ENCODE data around the gene CFAP53.
"Not testable (repeated sequence)": the region's sequence is repeated elsewhere in the genome, so short reads cannot be mapped to it uniquely, and the experiment has no call there.

Gene CFAP53

DNA sequence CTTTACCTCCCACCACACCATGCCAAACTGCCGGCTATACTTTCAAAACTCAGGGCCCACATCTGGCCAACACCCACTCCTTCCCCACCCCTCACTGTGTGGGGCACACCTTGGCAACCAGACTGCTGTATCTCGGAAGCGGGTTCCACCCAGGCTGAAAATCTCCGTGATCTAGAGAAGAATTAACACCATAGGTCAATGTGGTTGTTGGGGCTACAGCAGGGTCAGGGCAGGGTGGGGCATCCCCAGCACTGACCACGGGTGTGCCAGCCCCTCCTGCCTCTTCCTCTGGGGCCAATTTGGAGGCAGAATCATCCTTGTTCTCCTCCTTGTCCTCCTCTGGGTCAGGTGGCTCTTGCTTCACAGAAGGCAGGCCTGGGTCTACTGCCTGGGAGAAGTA lies 6.3 kb upstream of the CFAP53 start:
- no peak overlapping the region for H3K4me3 ChIP-seq (replicated peaks; ENCODE audit: low read depth, low read length)
- no peaks in the 10 kb centered on the region for H3K27me3 ChIP-seq (replicated peaks; ENCODE audit: control insufficient read depth, insufficient read depth, low read length)
- no peak for DNase-seq (ENCODE audit: extremely low read depth, insufficient read length)
- H3K36me3 ChIP-seq (ENCODE audit: control insufficient read depth, insufficient read depth, low read length): peaks cover 62% of the 10 kb centered on the region
- TF ChIP-seq, protein P1, sequence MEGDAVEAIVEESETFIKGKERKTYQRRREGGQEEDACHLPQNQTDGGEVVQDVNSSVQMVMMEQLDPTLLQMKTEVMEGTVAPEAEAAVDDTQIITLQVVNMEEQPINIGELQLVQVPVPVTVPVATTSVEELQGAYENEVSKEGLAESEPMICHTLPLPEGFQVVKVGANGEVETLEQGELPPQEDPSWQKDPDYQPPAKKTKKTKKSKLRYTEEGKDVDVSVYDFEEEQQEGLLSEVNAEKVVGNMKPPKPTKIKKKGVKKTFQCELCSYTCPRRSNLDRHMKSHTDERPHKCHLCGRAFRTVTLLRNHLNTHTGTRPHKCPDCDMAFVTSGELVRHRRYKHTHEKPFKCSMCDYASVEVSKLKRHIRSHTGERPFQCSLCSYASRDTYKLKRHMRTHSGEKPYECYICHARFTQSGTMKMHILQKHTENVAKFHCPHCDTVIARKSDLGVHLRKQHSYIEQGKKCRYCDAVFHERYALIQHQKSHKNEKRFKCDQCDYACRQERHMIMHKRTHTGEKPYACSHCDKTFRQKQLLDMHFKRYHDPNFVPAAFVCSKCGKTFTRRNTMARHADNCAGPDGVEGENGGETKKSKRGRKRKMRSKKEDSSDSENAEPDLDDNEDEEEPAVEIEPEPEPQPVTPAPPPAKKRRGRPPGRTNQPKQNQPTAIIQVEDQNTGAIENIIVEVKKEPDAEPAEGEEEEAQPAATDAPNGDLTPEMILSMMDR (IDR thresholded peaks at IDR 0.05; ENCODE audit: insufficient read depth, low read length, poor library complexity, severe bottlenecking): no peak

DNA sequence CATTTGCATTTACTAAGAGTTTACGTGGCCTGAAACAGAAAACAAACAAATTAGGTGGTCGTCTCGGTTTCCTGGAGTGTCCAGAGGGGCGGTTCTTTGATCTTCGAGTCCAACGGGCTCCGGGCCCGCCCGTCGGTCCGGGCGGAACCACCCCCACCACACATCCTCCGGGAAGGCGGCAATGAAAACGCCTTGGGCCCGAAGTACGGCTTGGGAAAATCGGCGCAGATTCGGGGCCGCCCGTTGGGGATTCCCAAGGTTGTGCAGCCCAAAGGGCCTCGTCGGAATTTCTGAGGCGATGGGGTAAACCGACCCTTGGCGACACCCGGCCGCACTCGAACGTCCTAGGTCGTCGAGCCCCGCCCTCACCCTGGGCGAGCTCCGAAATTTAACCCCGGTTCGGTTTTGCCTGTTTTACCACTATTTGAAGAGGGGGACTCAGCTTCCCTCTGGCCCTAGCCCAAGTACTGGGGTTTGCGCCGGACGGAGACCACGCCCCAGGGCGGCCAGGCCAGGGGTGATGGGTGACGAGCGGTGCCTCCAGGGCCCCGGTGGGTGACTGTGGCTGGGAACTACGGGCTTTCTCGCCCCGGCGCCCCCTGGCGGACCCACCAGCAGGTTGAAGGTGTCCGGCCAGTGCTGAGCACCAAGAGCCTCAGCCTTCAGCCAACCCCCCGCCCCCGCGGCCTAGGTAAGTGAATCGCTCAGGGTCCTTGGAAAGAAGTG lies 1.9 kb upstream of the CFAP53 start:
- Histone ChIP-seq H3K36me3 (ENCODE audit: control insufficient read depth, insufficient read depth, low read length) (peaks cover 24% of the 10 kb centered on the region), H3K27me3 (replicated peaks; ENCODE audit: control insufficient read depth, insufficient read depth, low read length) (no peaks in the 10 kb centered on the region), H3K4me3 (replicated peaks; ENCODE audit: low read depth, low read length) (peak overlapping the region; percentile 62)
- peak; percentile 92 for DNase-seq (ENCODE audit: extremely low read depth, insufficient read length)
- TF ChIP-seq, protein P1 (IDR thresholded peaks at IDR 0.05; ENCODE audit: insufficient read depth, low read length, poor library complexity, severe bottlenecking): peak; percentile 97

DNA sequence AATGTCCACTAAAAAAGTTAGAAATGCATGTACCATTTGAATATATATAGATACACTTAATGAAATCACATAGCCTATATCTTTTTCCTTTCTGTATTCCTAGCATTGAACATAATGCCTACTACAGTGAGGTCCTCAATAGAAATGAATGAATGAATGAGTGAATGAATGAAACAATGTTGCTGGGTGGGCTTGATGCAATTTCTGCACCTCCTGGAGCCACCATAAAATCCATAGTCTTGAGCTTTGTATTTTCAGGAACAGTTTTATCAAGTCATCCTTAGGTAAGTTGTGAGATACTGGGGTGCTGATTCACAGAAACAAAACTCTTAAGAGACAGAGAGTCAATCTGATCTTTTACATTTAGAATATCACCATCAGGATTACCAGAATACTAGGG lies 3.3 kb downstream of the CFAP53 start:
- no peak for DNase-seq (ENCODE audit: extremely low read depth, insufficient read length)
- TF ChIP-seq, protein P1 (IDR thresholded peaks at IDR 0.05; ENCODE audit: insufficient read depth, low read length, poor library complexity, severe bottlenecking): no peak
- no peak overlapping the region for H3K4me3 ChIP-seq (replicated peaks; ENCODE audit: low read depth, low read length)
- no peaks in the 10 kb centered on the region for H3K36me3 ChIP-seq (ENCODE audit: control insufficient read depth, insufficient read depth, low read length)
- H3K27me3 ChIP-seq (replicated peaks; ENCODE audit: control insufficient read depth, insufficient read depth, low read length): no peaks in the 10 kb centered on the region

DNA sequence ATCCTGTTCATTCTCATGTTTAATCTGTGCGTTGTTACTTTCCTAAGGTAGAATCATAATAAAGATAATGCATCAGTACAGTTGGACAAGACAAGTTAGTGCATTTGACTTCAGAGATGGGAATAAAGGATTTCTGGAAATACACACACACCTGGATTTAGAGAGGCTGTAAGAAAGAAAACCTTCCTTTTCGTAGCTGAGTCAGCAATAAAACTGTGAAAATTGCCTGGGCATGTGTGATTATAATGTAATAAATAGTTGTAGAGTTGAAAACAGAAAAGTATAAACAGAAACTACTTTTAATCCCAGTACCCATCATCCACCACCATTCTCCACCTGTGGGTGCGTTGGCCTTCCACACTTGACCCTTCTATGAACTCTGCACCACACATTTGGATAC lies 15.4 kb downstream of the CFAP53 start:
- no peaks in the 10 kb centered on the region for H3K36me3 ChIP-seq (ENCODE audit: control insufficient read depth, insufficient read depth, low read length)
- no peaks in the 10 kb centered on the region for H3K27me3 ChIP-seq (replicated peaks; ENCODE audit: control insufficient read depth, insufficient read depth, low read length)
- DNase-seq (ENCODE audit: extremely low read depth, insufficient read length): no peak
- TF ChIP-seq, protein P1 (IDR thresholded peaks at IDR 0.05; ENCODE audit: insufficient read depth, low read length, poor library complexity, severe bottlenecking): no peak
- no peak overlapping the region for H3K4me3 ChIP-seq (replicated peaks; ENCODE audit: low read depth, low read length)

DNA sequence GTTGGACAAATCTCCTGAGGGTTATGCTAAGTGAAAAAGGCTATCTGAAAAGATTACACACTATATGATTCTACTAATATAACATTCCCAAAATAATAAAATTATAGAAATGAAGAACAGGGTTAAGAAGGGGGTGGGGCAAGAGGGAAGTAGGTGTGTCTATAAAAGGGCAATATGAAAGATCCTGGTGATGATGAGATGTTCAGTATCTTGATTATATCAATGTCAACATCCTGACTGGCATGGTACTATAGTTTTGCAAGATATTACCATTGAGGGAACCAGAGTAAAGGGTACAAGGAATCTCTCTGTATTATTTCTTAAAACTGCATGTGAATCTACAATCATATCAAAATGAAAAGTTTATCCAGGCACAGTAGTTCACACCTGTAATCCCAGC lies 16.7 kb downstream of the CFAP53 start:
- TF ChIP-seq, protein P1 (IDR thresholded peaks at IDR 0.05; ENCODE audit: insufficient read depth, low read length, poor library complexity, severe bottlenecking): no peak
- Histone ChIP-seq H3K36me3 (ENCODE audit: control insufficient read depth, insufficient read depth, low read length) (no peaks in the 10 kb centered on the region), H3K4me3 (replicated peaks; ENCODE audit: low read depth, low read length) (no peak overlapping the region), H3K27me3 (replicated peaks; ENCODE audit: control insufficient read depth, insufficient read depth, low read length) (no peaks in the 10 kb centered on the region)
- no peak for DNase-seq (ENCODE audit: extremely low read depth, insufficient read length)

DNA sequence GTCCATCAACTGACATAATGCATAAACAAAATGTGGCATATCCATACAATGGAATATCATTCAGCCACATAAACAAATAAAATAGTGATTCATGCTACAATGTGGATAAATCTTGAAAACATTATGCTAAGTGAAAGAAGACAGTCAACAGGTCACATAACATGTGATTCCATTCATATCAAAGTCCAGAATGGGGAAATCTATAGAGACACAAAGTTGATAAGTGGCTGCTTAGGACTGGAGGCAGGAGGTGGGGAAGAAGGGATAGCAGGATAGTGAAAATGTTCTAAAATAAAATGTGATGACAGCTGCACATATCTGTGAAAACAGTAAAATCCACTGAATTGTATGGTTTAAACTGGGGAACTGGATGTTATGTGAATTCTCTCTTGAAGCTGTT lies 18.7 kb downstream of the CFAP53 start:
- TF ChIP-seq, protein P1 (IDR thresholded peaks at IDR 0.05; ENCODE audit: insufficient read depth, low read length, poor library complexity, severe bottlenecking): no peak
- no peaks in the 10 kb centered on the region for H3K36me3 ChIP-seq (ENCODE audit: control insufficient read depth, insufficient read depth, low read length)
- no peak overlapping the region for H3K4me3 ChIP-seq (replicated peaks; ENCODE audit: low read depth, low read length)
- DNase-seq (ENCODE audit: extremely low read depth, insufficient read length): no peak
- H3K27me3 ChIP-seq (replicated peaks; ENCODE audit: control insufficient read depth, insufficient read depth, low read length): no peaks in the 10 kb centered on the region

DNA sequence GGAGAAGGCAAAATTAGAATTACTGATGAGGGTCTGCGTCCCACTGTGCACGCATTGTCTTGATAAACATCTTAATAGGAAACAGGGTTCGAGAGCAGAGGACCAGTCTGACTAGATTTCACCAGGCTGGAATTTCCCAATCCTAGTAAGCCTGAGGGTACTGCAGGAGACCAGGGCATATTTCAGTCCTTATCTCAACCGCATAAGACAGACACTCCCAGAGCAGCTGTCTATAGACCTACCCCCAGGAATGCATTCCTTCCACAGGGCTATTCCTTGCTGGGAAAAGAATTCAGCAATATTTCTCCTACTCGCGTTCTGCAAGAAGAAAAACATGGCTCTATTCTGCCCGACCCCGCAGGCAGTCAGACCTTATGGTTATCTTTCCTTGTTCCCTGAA lies 24.5 kb downstream of the CFAP53 start:
- H3K27me3 ChIP-seq (replicated peaks; ENCODE audit: control insufficient read depth, insufficient read depth, low read length); H3K36me3 ChIP-seq (ENCODE audit: control insufficient read depth, insufficient read depth, low read length); DNase-seq (ENCODE audit: extremely low read depth, insufficient read length); H3K4me3 ChIP-seq (replicated peaks; ENCODE audit: low read depth, low read length): not testable (repeated sequence)
